ENCODE measurements around the gene DRAXIN. TPM values are rescaled to one million over a fixed set of nuclear protein-coding genes. Genes with fewer than 3 reads are reported as not detected.

Gene DRAXIN
- polyA plus RNA-seq, 1 donor from 2014 or later: 33.5 TPM

DNA sequence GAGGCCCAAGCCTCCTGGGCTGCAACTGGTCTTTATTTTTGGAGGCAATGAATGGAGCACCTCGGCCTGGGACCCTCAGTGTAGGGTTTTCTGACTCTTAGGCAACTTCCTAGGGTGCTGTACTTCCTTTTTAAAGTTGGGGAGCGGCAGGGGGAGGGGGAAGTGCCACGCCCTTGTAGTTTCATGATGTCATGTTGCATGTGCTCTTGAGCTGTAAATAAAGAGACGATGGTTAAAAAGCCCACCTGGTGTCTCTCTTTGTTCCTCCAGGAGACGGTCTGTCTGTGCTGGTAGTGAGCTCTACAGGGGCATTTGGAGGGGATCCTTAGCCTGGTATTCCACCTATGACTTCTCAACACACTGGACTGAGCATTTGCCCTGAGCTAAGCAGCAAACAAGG lies 34.1 kb downstream of the DRAXIN start:
- no peak for TF ChIP-seq CTCF (IDR thresholded peaks at IDR 0.05; ENCODE audit: poor library complexity, severe bottlenecking)
- no peak for TF ChIP-seq EZH2 (IDR thresholded peaks at IDR 0.05; ENCODE audit: borderline replicate concordance, insufficient read depth, low read length, poor library complexity, severe bottlenecking)
- no peak for TF ChIP-seq RAD21 (conservative IDR thresholded peaks at IDR 0.05)
- no peaks in the 10 kb centered on the region for H3F3A ChIP-seq (ENCODE audit: insufficient read depth, low read length, poor library complexity, severe bottlenecking)
- H3K79me2 ChIP-seq (replicated peaks; ENCODE audit: insufficient read depth, low read length): no peaks in the 10 kb centered on the region
- no peak overlapping the region for H3K27ac ChIP-seq (ENCODE audit: low read length)
- no peak overlapping the region for H3K4me2 ChIP-seq (ENCODE audit: low read length)
- no peaks in the 10 kb centered on the region for H4K20me1 ChIP-seq (ENCODE audit: insufficient read depth)
- no peaks in the 10 kb centered on the region for H3K9me2 ChIP-seq (ENCODE audit: insufficient read depth, low read length)
- H3K9me3 ChIP-seq (ENCODE audit: low read length): no peaks in the 10 kb centered on the region
- H3K36me3 ChIP-seq (ENCODE audit: insufficient read depth, low read length): no peaks in the 10 kb centered on the region
- no peak overlapping the region for H2AFZ ChIP-seq (ENCODE audit: low read depth, low read length)
- no peak overlapping the region for H3K9ac ChIP-seq (ENCODE audit: low read length)
- H3K4me3 ChIP-seq (ENCODE audit: low read length): no peak overlapping the region
- H3K27me3 ChIP-seq (ENCODE audit: insufficient read depth, low read depth, low read length): no peaks in the 10 kb centered on the region

DNA sequence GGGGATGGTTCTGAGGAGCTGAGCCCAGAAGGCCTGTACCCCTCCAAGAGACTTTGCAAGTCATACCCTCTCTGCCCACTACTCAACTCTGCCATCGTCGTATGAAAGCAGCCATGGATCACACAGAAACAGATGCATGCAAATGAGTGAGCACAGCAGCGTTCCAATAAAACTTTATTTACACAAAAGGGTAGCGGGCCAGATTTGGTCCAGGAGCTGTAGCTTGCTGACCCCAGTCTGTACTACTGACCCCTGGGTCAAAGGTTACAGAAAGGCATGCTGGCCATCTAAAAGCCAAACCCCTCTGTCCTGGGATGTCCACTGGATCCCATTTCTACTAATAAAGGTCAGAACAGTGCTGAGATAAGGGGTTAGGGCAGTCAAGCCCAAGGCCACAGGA lies 35.6 kb downstream of the DRAXIN start:
- Histone ChIP-seq H3K36me3 (ENCODE audit: insufficient read depth, low read length) (no peaks in the 10 kb centered on the region), H3K79me2 (replicated peaks; ENCODE audit: insufficient read depth, low read length) (no peaks in the 10 kb centered on the region), H3K4me3 (ENCODE audit: low read length) (no peak overlapping the region), H2AFZ (ENCODE audit: low read depth, low read length) (no peak overlapping the region), H4K20me1 (ENCODE audit: insufficient read depth) (no peaks in the 10 kb centered on the region), H3K27me3 (ENCODE audit: insufficient read depth, low read depth, low read length) (no peaks in the 10 kb centered on the region), H3K9me2 (ENCODE audit: insufficient read depth, low read length) (no peaks in the 10 kb centered on the region), H3K27ac (ENCODE audit: low read length) (no peak overlapping the region), H3F3A (ENCODE audit: insufficient read depth, low read length, poor library complexity, severe bottlenecking) (no peaks in the 10 kb centered on the region), H3K9ac (ENCODE audit: low read length) (no peak overlapping the region), H3K9me3 (ENCODE audit: low read length) (no peaks in the 10 kb centered on the region), H3K4me2 (ENCODE audit: low read length) (no peak overlapping the region)
- TF ChIP-seq TAF1 (IDR thresholded peaks at IDR 0.05; ENCODE audit: low read depth) (no peak), POLR2AphosphoS5 (IDR thresholded peaks at IDR 0.05) (no peak), CTCF (IDR thresholded peaks at IDR 0.05; ENCODE audit: poor library complexity, severe bottlenecking) (no peak)

DNA sequence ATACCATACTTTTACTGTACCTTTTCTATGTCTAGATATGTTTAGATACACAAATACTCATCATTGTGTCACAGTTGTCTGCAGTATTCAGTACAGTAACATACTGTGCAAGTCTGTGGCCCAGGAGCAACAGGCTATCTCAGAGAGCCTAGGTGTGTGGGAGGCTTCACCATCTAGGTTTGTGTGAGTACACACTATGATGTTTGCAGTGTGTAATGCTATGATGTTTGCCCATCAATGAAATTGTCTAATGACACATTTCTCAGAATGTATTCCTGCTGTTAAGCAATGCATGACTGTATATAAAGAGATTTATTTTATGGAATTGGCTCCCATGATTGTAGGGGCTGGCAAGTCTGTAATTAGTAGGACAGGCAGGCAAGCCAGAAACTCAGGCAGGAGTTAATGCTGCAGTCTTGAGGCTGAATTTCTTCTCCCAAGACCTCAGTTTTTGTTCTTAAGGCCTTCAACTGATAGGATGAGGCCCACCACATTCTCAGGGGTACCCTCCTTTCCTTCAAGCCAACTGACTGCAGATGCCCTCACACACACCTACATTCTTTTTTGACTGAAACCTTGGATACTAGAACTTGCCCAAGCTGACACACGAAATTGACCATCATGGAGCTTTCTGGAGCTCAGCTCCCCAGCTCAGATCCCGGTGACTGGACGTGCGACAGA lies 36.8 kb downstream of the DRAXIN start:
- H3K4me2 ChIP-seq (ENCODE audit: low read length): no peak overlapping the region
- no peaks in the 10 kb centered on the region for H3K36me3 ChIP-seq (ENCODE audit: insufficient read depth, low read length)
- no peak overlapping the region for H3K9ac ChIP-seq (ENCODE audit: low read length)

More for the DNA sequence above, 36.8 kb downstream of the DRAXIN start:
- no peaks in the 10 kb centered on the region for H3K9me3 ChIP-seq (ENCODE audit: low read length)
- no peak overlapping the region for H3K4me3 ChIP-seq (ENCODE audit: low read length)
- TF ChIP-seq RAD21 (conservative IDR thresholded peaks at IDR 0.05) (no peak), EZH2 (IDR thresholded peaks at IDR 0.05; ENCODE audit: borderline replicate concordance, insufficient read depth, low read length, poor library complexity, severe bottlenecking) (no peak), SMC3 (conservative IDR thresholded peaks at IDR 0.05; ENCODE audit: poor library complexity) (no peak), MXI1 (conservative IDR thresholded peaks at IDR 0.05; ENCODE audit: poor library complexity, severe bottlenecking) (no peak), TAF1 (IDR thresholded peaks at IDR 0.05; ENCODE audit: low read depth) (no peak), POLR2AphosphoS5 (IDR thresholded peaks at IDR 0.05) (no peak), CTCF (IDR thresholded peaks at IDR 0.05; ENCODE audit: poor library complexity, severe bottlenecking) (no peak), EP300 (conservative IDR thresholded peaks at IDR 0.05; ENCODE audit: poor library complexity, severe bottlenecking) (no peak)
- TF ChIP-seq, protein P1, sequence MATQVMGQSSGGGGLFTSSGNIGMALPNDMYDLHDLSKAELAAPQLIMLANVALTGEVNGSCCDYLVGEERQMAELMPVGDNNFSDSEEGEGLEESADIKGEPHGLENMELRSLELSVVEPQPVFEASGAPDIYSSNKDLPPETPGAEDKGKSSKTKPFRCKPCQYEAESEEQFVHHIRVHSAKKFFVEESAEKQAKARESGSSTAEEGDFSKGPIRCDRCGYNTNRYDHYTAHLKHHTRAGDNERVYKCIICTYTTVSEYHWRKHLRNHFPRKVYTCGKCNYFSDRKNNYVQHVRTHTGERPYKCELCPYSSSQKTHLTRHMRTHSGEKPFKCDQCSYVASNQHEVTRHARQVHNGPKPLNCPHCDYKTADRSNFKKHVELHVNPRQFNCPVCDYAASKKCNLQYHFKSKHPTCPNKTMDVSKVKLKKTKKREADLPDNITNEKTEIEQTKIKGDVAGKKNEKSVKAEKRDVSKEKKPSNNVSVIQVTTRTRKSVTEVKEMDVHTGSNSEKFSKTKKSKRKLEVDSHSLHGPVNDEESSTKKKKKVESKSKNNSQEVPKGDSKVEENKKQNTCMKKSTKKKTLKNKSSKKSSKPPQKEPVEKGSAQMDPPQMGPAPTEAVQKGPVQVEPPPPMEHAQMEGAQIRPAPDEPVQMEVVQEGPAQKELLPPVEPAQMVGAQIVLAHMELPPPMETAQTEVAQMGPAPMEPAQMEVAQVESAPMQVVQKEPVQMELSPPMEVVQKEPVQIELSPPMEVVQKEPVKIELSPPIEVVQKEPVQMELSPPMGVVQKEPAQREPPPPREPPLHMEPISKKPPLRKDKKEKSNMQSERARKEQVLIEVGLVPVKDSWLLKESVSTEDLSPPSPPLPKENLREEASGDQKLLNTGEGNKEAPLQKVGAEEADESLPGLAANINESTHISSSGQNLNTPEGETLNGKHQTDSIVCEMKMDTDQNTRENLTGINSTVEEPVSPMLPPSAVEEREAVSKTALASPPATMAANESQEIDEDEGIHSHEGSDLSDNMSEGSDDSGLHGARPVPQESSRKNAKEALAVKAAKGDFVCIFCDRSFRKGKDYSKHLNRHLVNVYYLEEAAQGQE (IDR thresholded peaks at IDR 0.05; ENCODE audit: borderline replicate concordance): no peak
- no peaks in the 10 kb centered on the region for H3K79me2 ChIP-seq (replicated peaks; ENCODE audit: insufficient read depth, low read length)
- no peaks in the 10 kb centered on the region for H3K9me2 ChIP-seq (ENCODE audit: insufficient read depth, low read length)
- no peak overlapping the region for H3K27ac ChIP-seq (ENCODE audit: low read length)
- H4K20me1 ChIP-seq (ENCODE audit: insufficient read depth): no peaks in the 10 kb centered on the region
- no peak overlapping the region for H2AFZ ChIP-seq (ENCODE audit: low read depth, low read length)
- H3F3A ChIP-seq (ENCODE audit: insufficient read depth, low read length, poor library complexity, severe bottlenecking): no peaks in the 10 kb centered on the region
- no peaks in the 10 kb centered on the region for H3K27me3 ChIP-seq (ENCODE audit: insufficient read depth, low read depth, low read length)

Data from neural cell (in vitro differentiated cells).